ENCODE data around the gene CCDC13.

The CCDC13 gene

DNA sequence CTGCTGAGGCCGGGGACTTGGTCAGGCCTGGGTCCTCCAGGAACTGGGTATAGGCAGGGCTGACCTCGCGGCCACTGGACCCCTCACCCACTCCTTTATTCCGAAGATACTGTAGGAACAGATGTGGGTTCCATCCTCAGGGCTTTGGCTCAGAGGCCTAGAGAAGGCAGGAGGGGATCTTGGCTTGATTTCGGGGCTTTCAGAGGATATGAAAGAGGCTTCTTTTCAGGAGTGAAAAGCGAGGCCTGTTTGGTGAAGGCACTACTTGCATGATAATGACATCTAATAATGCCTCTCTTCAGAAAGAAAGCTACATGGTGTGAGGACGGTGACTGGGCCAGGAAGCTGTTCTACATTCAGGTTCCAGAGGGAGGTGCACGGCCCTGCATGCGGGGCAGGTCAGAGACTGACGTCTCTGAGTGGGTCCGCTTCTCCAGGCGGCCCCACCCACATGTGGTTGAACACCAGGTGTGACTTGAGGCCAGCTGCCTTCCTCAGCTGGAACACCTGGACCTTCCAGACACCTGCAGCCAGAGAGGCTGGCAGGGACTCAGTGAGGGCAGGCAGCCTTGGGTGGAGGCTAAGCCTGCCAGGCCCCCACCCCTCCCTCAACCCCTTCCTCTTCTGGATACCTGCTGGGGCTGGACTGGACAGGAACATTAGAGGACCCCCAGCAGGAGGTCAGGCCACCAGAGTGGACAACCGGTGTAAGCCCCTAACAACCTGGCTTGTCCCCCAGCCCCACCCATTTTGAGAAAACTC lies 39.4 kb downstream of the CCDC13 start:
- DNase-seq (ENCODE audit: low read depth in 2 of 2), result no peak

DNA sequence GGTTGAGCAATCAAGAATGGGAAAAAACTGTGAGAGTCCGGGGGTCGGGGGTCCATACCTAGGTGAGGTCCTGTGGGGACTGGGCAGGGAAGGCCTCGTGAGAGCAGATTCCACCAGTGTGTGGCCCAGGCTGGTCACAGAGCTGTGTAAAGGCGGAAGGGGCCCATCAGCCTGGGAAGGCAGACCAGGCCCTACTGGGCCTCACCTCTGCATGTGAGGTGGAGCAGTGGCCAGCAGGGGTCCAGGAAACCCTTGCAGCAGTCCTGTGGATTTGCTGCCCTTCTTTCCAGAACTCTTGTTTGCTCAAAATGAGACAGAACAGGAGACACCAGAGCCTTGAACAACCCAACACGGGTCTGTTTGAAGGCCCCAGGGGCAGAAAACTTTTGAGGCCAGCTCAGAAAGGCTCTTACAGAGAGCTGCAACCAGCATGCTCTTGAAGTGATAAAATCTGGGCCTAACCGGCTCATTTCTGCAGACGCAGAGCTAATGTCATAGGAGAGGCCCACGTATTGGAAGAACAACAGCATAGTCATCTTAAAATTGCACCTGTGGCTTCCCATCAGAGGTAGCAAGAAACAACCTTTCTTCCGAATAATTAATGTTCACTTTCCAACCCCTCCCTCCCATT lies 40.1 kb downstream of the CCDC13 start:
- DNase-seq (ENCODE audit: low read depth in 2 of 2), result no peak

DNA sequence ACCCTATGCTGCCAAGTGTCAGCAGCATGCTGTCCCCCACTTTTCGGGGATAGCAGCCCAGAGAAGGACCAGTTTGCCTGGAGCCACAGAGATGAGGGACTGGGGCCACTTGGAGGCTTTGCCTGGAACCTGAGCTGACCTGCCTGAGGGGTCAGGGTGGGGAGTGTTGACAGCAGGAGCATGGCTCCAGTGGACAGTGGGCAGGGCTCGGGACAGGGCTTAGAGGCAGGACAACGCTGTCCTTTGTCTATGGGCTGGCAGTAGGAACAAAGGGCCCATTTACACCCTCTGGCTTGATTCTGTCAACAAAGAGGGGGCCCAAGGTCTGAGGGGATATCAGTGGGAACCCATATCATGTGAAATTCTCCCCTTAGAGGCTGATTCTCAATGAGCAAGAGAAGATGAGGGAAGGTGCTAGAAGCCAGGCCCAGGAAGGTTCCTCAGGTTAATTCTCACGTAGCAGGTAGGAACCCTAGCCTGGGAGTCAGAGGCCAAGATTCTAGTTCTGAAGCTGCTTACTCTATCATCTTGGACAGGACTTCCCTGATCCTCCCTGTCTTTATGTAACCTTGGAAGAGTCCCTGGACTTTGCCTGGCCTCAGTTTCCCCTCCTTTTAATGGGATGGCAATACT lies 40.7 kb downstream of the CCDC13 start:
- no peak for DNase-seq (ENCODE audit: low read depth in 2 of 2)

DNA sequence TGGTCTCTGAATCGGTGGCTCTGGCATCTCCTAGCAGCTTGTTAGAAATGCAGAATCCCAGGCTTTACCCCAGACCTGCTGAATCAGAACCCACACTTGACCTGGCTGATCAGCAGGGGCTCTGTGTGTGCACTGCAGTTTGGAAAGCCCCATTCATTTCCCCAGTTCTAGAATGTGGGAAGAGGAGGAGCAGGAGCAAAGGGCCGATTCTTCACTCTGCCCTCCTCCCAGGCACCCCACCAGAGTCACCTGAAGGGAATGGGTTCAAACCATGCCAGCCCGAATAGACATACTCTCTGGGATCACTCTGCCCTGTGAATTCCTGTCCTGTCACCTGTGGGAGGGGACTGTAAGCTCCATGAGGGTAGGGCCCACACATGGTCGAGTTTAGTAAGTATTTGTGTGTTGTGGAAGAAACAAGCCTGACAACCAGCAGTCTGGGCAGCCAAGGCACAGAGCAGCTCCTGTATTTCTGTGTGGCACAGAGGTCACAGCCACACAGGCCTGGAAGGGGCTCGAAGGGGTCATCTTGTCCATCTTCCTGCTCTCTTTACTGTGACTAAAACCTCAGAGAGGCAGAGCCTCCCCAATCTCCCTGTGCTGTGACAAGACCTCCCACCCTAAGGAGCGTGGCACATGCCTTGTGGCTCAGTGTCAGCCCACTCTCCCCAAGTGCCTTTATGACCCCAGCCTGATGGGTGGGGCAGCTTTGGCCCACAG lies 41.4 kb downstream of the CCDC13 start:
- DNase-seq (ENCODE audit: low read depth in 2 of 2), result no peak

DNA sequence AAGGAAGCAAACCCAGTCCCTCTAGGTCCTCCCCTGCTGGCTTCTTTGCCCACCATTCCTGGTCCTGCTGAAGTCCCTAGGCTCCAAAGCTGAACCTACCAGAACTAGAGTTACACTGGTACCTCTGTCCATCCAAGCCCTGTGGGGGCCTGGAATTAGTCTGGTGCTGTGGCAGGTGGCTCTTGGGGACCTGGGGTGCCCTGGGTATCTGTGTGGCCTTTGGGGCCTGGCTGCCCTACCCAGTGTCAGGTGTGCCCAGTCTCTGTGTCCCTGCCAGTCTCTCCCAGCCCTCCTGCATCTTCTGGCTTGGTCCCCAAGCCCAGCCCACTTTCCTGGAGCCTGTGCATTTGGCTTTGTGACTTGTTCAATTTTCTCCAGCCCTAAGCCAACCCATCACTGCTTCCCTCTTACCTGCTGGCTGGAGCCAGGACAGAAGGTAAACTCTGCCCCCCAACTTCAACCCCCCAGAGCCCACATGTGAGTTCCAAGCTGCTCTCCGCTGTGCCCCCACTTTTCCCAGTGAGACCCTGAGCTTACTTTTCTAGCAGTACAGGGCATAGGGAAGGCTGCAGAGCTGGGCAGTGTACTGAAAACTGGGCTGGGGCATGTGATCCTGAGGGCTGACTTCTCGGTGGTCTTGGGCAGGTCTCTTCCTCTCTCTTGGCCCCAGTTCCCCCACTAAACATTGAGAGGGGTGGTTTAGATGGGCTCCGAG lies 42.2 kb downstream of the CCDC13 start:
- DNase-seq (ENCODE audit: low read depth in 2 of 2), result no peak

DNA sequence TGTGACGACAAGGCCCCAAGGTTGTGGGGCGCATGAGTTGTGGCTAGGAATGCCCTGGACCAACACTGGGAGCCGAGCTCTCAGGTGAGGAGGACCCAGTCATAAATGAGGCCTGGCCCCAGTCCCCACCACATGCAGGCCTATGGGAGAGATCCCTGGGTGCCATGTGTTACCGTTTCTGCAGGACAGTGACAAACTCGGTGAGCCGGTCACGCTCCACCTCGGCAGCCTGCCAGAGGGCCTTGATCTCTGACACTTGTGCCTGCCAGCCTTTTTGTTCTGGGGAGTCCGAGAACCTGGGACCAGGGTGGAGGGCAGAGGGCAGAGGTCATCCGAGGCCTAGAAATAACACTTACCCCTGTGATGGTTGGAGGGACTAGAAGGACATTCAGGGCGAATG lies 42.8 kb downstream of the CCDC13 start:
- DNase-seq (ENCODE audit: low read depth in 2 of 2), result no peak

DNA sequence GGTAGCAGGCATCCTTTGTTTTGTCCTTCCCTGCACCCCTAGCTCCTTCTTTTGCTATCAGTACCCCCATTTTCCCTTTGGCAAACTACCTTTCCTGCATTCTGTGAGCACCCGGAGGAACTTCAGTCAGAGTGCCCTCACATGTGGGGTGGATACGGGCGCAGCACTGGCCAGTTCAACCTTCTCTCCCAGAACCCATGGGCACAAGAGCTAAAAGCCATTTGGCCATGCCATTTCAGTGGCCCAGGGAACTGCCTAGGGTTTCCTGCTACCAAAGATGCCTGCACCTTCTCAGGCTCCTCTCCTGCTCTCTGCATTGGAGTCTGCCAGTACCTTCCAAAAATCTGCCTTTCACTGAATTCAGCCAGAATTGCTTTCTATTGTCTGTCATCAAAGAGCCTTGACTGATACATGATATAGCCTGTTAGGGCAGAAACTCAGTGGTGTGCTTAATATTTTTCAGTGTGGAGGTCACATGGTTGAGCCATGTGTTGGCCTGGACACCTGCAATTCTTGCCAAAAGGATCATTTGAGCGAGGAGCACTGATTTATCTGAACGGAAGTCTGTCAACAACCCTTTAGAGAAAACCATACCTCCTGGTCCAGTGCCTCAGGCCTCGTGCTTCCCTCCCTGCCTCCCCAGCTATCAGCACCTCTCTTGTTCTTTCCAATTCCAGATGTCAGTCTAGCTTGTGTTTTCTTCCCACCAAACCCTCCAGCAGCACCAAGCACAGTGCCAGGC lies 43.5 kb downstream of the CCDC13 start:
- no peak for DNase-seq (ENCODE audit: low read depth in 2 of 2)

DNA sequence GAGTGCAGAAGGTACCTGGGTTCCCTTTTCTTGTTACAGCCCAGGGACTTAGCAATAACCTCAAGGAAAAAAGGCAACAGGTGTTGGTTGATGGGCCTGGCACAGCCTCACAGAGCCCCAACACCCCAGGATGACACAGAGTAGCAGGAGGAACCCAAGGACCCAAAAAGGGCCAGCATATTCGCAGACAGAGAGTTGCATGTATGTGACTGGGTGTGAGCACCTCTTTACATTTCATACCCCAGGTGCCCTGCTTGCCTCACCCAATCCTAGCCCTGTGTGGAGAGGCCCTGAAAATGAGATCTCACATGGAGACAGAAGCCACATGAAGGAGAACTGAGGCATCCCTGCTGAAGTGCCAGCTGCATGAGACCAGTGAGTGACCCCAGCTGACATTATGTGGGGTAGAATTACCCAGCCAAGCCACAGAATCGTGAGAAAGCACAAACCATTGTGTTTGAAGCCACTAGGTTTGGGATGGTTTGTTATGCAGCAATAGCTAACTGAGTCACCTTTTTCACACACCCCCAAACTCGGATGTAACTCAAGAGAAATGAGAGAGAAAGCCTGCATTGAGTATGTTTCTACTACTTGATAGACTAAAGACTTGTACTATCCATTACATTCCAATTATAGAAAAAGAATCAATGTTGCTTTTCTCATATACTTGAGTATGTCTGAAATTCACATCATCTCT lies 44.2 kb downstream of the CCDC13 start:
- DNase-seq (ENCODE audit: low read depth in 2 of 2), result no peak

DNA sequence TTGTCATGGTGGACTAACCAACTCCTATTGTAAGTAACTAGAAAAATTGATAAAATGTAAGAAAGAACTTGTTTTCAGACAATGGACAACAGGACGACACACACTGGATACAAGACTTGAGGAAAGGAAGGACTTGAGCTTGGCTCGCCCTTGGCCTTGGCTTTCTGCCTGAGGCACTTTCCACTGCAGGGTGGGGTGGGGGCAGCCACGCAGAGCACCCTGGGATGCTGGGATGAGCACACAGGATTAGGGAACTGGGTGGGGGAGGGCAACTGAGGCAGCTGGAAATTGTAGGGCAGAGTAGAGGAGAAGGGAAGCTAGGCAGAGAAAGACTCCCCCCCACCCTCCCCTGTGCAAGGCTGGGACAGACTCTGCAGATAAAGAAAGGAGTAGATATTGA lies 45.0 kb downstream of the CCDC13 start:
- no peak for DNase-seq (ENCODE audit: low read depth in 2 of 2)

DNA sequence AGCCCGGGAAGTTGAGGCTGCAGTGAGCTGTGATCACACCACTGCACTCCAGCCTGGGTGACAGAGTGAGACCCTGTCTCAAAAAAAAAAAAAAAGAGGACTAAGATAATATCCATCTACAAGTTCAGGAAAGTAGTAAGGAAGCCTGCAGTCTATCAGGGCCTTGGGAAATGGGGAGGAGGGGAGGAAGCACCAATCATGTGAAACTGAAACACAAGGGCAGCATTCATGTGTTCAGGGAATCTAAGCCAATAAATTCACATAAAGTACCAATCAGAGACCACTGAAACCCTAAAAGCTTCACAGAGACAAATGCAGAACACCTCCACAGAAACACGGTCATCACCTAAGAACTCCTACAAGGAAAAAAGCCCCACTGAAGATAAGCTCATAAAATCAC lies 47.6 kb downstream of the CCDC13 start:
- DNase-seq (ENCODE audit: low read depth in 2 of 2), result no peak

DNA sequence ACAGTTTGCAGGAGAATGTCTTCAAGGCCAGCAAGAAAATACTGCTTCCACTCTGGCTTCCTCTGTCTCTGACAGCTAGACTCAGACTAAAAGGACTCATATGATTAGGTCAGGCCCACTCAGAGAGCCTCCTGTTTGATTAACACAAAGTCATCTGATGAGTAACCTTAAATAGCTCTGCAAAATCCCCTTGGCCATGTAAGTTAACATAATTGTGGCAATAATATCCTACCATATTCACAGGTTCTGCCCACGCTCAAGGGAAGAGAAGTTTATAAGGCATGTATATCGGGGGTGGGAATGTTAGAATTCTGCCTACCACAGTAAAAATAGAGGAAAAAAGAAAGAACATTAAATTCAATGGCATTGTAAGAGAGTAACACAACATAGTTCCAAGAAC lies 49.8 kb downstream of the CCDC13 start:
- no peak for DNase-seq (ENCODE audit: low read depth in 2 of 2)
